A172 (cell line): Measurements from ENCODE around the gene ACSM3. TPM values are rescaled to one million over a fixed set of nuclear protein-coding genes. Genes with fewer than 3 reads are reported as not detected.

Experiments used
- total RNA-seq: library from RNA; depleted of rRNA; stranded (reverse); fragments of >200 nt; shearing (Covaris generic); gene quantifications from 2 replicates; pipeline ENCODE4 v1.2.3, GENCODE V29; 2014; rRNA removed

Gene ACSM3
- total RNA-seq, 1 experiment from 2014 or later = 1.00 TPM

Other genes starting within 250 kb of the ACSM3 start
- gene ACSM2B, start 187.6 kb upstream of the ACSM3 start, total RNA-seq = not detected in 2 replicates
- not detected in 2 replicates for gene ACSM1, start 66.3 kb upstream of the ACSM3 start, total RNA-seq
- gene THUMPD1, start 22.2 kb upstream of the ACSM3 start, total RNA-seq = 51.0 and 67.4 TPM in 2 replicates
- 47.0 and 49.5 TPM in 2 replicates for gene ERI2, start 42.5 kb downstream of the ACSM3 start, total RNA-seq
- 14.5 and 17.9 TPM in 2 replicates for gene REXO5, start 42.5 kb downstream of the ACSM3 start, total RNA-seq
- gene DCUN1D3, start 136.3 kb downstream of the ACSM3 start, total RNA-seq = 26.1 and 28.8 TPM in 2 replicates
- gene LYRM1, start 136.8 kb downstream of the ACSM3 start, total RNA-seq = 58.3 and 77.2 TPM in 2 replicates